GM19025 (cell line): Measurements from ENCODE around the gene EDRF1.

Experiments
- ATAC-seq: cut with Tn5 transposase; IDR thresholded peaks from one replicate; pipeline ENCODE4 v1.9.1; 2021; ENCODE audit warnings: mild to moderate bottlenecking, low read depth, moderate library complexity; ENCODE audit not compliant: unreplicated experiment

The EDRF1 gene

DNA sequence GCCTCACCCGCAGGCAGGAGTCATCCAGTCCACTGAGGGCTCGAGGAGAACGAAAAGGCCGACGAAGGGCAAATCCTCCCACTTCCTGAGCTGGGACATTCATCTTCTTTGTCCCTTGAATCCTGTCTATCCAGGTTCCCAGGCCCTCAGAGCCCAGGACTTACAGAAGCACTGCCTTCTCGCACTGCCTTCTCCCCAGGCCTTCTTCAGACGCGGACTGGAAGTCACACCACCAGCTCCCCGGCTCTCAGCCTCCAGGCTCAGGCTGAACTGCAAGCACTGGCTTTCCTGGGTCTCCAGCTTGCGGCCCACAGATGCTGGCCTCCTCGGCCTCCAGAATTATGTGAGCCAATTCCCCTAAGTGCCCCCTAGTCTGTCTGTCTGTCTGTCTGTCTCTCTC lies 62.5 kb downstream of the EDRF1 start:
- ATAC-seq = no peak

GRCh38 chr10:125782616-125783015 lies 63.1 kb downstream of the EDRF1 start:
- no peak for ATAC-seq

GRCh38 chr10:125783408-125783807 lies 63.9 kb downstream of the EDRF1 start:
- ATAC-seq = no peak

GRCh38 chr10:125783957-125784356 lies 64.4 kb downstream of the EDRF1 start:
- peak; percentile 71 for ATAC-seq

DNA sequence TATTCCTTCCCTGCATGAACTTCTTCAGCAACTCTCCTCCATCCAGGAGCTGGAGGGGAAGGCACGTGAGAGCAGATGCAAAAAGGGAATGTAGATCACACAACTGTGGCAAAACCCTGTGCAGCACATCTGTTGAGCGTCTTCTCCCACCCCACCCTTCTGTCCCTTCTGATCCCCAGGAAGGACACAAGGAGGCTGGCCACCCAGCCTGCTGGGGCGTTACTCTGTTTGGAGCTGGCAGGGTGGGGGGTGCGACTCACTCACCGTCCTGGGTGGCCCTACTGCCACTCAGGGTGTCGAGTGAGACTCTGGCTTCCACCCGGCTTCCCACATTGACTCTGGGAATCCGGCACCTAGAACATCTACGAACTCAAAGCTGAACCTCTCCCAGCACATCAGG lies 66.3 kb downstream of the EDRF1 start:
- ATAC-seq = no peak

DNA sequence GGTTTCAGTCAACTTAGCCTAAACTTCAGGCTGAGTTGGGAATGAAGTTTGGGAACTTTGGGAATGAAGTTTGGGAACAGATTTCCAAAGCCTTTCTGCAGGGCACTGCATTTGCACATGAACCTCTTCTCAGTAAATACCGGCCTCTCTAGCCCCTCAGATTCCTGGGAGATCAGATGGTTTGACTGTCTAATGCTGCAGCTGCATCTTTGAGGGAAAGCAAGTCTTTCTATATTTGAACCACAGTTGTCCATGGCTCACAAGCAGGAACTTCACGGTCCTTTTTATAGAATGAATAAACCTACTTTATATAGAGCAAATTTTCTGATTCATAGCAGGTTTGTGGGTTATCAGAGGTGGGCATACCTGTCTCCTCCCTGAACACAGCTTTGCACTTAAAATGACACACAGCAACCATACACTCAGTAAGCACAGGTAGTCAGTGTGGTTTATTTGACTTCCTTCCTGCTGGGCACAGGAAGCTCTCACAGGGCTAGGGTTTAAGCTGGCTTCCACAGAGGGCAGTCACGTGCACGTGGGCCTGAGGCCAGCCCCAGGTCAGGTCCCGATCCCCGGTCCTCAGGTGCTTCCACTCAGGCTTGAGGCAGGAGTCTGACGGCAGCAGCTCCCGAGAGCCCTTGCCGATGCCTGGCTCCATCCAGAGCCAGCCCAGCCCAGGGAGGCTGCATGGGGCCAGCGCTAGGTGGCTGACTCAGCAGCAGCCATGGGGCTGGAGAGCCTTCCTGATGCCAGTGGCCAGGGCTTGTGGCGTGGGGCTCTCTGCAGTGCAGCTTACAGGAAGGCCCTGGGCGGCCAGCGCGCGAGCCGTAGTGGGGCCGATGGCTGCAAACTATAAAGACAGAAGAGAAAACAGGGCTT lies 68.9 kb downstream of the EDRF1 start:
- no peak for ATAC-seq

- ATAC-seq = no peak
These were observed 73.1 kb downstream of the EDRF1 start for GRCh38 chr10:125792342-125793300.

GRCh38 chr10:125795128-125795527 lies 75.6 kb downstream of the EDRF1 start:
- no peak for ATAC-seq

DNA sequence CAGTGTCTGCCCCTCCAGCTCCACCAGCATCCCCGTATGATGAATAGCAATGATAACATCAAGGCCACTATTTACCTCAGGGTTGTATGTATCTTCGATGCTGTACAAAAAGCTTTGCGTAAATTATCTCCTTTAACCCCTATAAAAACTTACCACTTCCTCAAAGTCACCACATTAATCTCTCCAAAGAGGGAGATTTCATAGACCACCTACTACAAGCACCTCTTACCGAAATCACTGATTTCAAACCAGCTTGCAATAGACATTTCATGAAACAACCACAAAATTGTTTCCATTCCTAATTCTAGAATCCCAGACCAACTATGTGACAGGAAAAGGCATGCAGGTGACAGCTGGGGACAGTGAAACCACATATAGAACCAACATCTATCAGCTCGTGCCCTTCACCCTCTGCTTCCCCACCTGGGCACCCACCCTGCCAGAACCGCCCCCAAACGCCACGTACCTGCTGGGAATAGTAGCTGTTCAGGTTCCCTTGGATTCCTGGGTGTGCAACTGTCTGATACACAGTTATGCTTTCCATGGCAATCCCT lies 76.2 kb downstream of the EDRF1 start:
- ATAC-seq = no peak

DNA sequence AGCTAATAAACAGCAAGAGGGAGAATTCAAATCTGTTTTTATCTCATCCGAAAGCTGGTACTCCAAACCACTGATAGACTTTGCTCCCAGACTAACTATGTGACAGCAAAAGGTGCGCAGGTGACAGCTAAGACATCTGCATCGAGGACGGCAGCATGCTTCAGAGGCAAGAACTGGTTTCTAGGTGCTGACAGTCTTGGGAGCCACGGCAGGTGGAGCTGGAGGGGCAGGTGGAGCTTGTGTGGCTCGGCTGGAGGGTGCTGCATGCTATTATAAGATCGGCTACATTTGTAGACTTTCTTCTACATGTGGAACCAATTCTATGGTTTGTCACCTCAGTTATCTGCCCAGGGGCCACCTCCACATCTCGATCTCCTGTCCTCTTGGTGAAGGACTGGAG lies 77.9 kb downstream of the EDRF1 start:
- ATAC-seq = no peak

- no peak for ATAC-seq
These were observed 78.6 kb downstream of the EDRF1 start for GRCh38 chr10:125797994-125798662.

DNA sequence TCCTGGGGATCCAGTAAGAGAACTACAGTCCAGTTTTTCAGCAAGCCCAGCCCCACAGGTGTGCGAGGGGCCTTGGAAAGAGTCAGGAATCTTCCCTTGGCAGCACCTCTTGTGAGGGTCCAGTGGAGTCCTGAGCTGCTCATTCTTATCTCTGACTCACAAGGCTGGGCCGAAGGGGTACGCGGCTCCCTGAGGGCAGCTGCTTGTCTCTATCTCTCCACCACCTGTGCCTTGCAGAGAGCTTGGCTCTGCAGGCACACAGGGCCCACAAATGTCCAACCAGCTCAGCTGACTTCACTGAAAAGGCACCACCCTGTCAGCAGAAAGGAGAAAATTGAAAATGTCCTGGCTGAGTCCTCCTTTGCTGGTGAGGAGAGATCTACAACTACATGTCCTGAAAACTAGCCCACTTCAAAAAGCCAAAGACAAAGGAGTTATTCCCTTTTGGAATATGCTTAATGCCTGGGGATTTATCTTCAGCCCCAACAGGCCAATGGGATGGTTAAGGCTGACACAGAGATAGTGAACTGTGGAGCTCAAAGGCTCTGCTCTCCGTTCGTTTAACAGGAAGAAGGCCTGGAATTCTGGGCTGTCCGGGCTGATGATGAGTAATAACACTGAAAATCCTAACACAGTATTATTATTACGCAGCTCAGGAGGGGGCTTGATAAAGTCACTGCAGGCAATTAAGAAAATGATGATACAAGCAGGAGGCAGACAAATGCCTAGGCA lies 80.1 kb downstream of the EDRF1 start:
- ATAC-seq = no peak

- ATAC-seq = no peak
These were observed 82.1 kb downstream of the EDRF1 start for GRCh38 chr10:125801574-125801973.

- no peak for ATAC-seq
These were observed 82.6 kb downstream of the EDRF1 start for GRCh38 chr10:125802131-125802530.

GRCh38 chr10:125802739-125803138 lies 83.2 kb downstream of the EDRF1 start:
- no peak for ATAC-seq

- no peak for ATAC-seq
These were observed 88.5 kb downstream of the EDRF1 start for GRCh38 chr10:125808047-125808446.

- no peak for ATAC-seq
These were observed 91.7 kb downstream of the EDRF1 start for GRCh38 chr10:125811251-125811650.

- ATAC-seq = no peak
These were observed 92.7 kb downstream of the EDRF1 start for GRCh38 chr10:125812128-125812750.
